ENCODE data around the gene AVP.
"Not testable (repeated sequence)": the region's sequence is repeated elsewhere in the genome, so short reads cannot be mapped to it uniquely, and the experiment has no call there.

Gene AVP

DNA sequence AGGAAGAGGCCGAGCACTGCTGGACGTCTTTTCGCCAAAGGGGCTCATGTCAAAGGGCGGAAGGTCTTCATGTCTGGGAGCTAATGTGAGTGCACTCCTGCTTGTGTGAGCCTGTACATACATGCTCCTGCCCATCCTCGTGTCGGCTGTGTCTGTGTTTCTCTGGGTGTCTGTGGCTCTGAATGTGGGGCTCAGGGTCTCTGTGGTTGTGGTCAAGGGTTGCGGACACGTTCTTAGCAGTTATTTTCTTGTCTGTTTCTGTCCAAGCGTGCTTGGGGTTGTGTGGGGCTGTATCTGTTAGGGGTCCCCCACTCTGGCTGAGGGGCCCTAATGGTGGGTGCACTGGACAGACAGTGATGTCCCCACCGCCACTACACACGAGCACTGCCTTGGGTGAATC is 2.9 kb downstream of the AVP start:
- TF ChIP-seq, protein P1, sequence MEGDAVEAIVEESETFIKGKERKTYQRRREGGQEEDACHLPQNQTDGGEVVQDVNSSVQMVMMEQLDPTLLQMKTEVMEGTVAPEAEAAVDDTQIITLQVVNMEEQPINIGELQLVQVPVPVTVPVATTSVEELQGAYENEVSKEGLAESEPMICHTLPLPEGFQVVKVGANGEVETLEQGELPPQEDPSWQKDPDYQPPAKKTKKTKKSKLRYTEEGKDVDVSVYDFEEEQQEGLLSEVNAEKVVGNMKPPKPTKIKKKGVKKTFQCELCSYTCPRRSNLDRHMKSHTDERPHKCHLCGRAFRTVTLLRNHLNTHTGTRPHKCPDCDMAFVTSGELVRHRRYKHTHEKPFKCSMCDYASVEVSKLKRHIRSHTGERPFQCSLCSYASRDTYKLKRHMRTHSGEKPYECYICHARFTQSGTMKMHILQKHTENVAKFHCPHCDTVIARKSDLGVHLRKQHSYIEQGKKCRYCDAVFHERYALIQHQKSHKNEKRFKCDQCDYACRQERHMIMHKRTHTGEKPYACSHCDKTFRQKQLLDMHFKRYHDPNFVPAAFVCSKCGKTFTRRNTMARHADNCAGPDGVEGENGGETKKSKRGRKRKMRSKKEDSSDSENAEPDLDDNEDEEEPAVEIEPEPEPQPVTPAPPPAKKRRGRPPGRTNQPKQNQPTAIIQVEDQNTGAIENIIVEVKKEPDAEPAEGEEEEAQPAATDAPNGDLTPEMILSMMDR (IDR thresholded peaks at IDR 0.05; ENCODE audit: low read depth, low read length, missing control alignments): no peak
- H3K4me3 ChIP-seq (replicated peaks; ENCODE audit: low read depth, low read length): no peak overlapping the region

GRCh38 chr20:3080939-3081388 is 3.6 kb downstream of the AVP start:
- H3K4me3 ChIP-seq (replicated peaks; ENCODE audit: low read depth, low read length): no peak overlapping the region
- DNase-seq (ENCODE audit: extremely low read depth, low read depth): no peak
- TF ChIP-seq, protein P1 (IDR thresholded peaks at IDR 0.05; ENCODE audit: low read depth, low read length, missing control alignments): no peak

More for the DNA sequence above, 2.9 kb downstream of the AVP start:
- no peak for DNase-seq (ENCODE audit: extremely low read depth, low read depth)

- TF ChIP-seq, protein P1 (IDR thresholded peaks at IDR 0.05; ENCODE audit: low read depth, low read length, missing control alignments): no peak
- H3K4me3 ChIP-seq (replicated peaks; ENCODE audit: low read depth, low read length): no peak overlapping the region
- DNase-seq (ENCODE audit: extremely low read depth, low read depth): no peak
Observed at GRCh38 chr20:3077618-3078134, 6.8 kb downstream of the AVP start.

- not testable (repeated sequence) for DNase-seq (ENCODE audit: extremely low read depth, low read depth); H3K4me3 ChIP-seq (replicated peaks; ENCODE audit: low read depth, low read length)
Observed at GRCh38 chr20:3075315-3075714, 9.2 kb downstream of the AVP start.

GRCh38 chr20:3074812-3075211 is 9.7 kb downstream of the AVP start:
- TF ChIP-seq, protein P1 (IDR thresholded peaks at IDR 0.05; ENCODE audit: low read depth, low read length, missing control alignments): no peak
- DNase-seq (ENCODE audit: extremely low read depth, low read depth): no peak
- no peak overlapping the region for H3K4me3 ChIP-seq (replicated peaks; ENCODE audit: low read depth, low read length)

GRCh38 chr20:3073251-3073643 is 11.3 kb downstream of the AVP start:
- DNase-seq (ENCODE audit: extremely low read depth, low read depth); H3K4me3 ChIP-seq (replicated peaks; ENCODE audit: low read depth, low read length): not testable (repeated sequence)

DNA sequence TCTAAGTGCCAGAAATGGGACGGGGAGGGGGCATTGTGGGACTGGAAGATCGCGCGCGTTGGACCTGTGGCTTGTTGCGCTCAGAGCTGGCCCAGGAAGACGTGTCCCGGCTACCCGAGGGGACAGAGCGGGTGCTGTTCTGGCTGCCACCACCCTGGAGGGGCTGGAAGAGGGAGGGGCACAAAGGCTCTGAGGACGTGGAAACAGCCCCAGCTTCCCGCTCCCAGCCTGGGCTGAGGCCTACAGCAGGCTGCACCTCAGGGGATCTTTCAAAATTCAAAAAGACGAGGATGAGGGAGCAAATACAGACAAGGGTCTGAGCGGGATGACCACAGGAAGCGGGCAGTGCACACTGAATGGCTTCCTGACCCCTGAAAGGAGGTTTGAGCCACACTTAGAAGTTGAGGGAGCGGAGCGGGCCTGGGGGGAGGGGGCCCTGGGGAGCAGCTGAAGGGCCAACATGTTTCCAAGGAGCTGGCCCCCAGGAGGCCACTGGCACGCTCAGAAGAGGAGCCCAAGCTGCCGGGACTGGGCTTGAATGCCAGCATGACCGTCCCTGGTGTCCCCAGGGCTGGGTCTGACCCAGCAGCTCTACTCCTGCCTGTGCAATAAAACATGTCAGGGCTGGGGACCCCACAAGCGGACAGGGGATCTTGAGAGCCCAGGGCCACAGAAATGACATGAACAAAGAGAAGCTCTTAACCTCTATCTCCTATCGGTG is 11.8 kb downstream of the AVP start:
- no peak for DNase-seq (ENCODE audit: extremely low read depth, low read depth)
- TF ChIP-seq, protein P1 (IDR thresholded peaks at IDR 0.05; ENCODE audit: low read depth, low read length, missing control alignments): no peak
- H3K4me3 ChIP-seq (replicated peaks; ENCODE audit: low read depth, low read length): no peak overlapping the region

All from HFF-Myc (cell line).